Lung (tissue), 12 donors: Measurements from ENCODE around the gene NXPH2. TPM values are rescaled to one million over a fixed set of nuclear protein-coding genes. Genes with fewer than 3 reads are reported as not detected.

ENCODE experiments used
- ATAC-seq: fragments of 200-7000 bp; cut with Tn5 transposase; one replicate; pipeline ENCODE4 v1.9.1; 2020; ENCODE audit warnings: moderate number of reproducible peaks; ENCODE audit not compliant: insufficient read depth, low FRiP score
- DNase-seq, 3 donors: peaks; one replicate each; pipeline ENCODE4 v3.0.0-alpha.2; 2013 to 2017
- H3K27ac ChIP-seq, 2 donors: one replicate each; pipeline ENCODE4 v1.5.1; 2013; ENCODE audit warnings: mild to moderate bottlenecking in 2 of 2, moderate library complexity in 2 of 2, control low read depth in 1 of 2, inconsistent platforms in 1 of 2, low read depth in 1 of 2, low read length in 1 of 2
- H3K27me3 ChIP-seq, 3 donors: one replicate each; pipeline ENCODE4 v1.5.1; 2013; ENCODE audit warnings: low read length in 2 of 3; ENCODE audit not compliant: control insufficient read depth in 3 of 3, insufficient read depth in 3 of 3
- H3K36me3 ChIP-seq, 4 donors: one replicate each; pipeline ENCODE4 v1.5.1; 2013; ENCODE audit warnings: low read length in 4 of 4, mild to moderate bottlenecking in 1 of 4, moderate library complexity in 1 of 4; ENCODE audit not compliant: control insufficient read depth in 4 of 4, insufficient read depth in 4 of 4
- H3K4me1 ChIP-seq, 5 donors: one replicate each; pipeline ENCODE4 v1.5.1; 2013; ENCODE audit warnings: low read length in 5 of 5, mild to moderate bottlenecking in 2 of 5, moderate library complexity in 1 of 5; ENCODE audit not compliant: control insufficient read depth in 5 of 5, insufficient read depth in 5 of 5
- H3K4me3 ChIP-seq: one replicate; pipeline ENCODE4 v1.5.1; 2013; ENCODE audit warnings: mild to moderate bottlenecking, control low read depth, moderate library complexity
- H3K9ac ChIP-seq, 2 donors: one replicate each; pipeline ENCODE4 v1.5.1; 2013; ENCODE audit warnings: low read length in 2 of 2, control low read depth in 1 of 2; ENCODE audit not compliant: insufficient read depth in 1 of 2
- H3K9me3 ChIP-seq, 4 donors: one replicate each; pipeline ENCODE4 v1.5.1; 2013; ENCODE audit warnings: low read length in 3 of 4, mild to moderate bottlenecking in 1 of 4, moderate library complexity in 1 of 4; ENCODE audit not compliant: control insufficient read depth in 4 of 4, insufficient read depth in 3 of 4
- CTCF ChIP-seq: IDR thresholded peaks from 2 replicates; pipeline ENCODE4 v1.5.1; 2012; ENCODE audit warnings: mild to moderate bottlenecking; ENCODE audit errors: control extremely low read depth, extremely low read depth
- WGBS, 2 donors: extraction: QIAGEN DNeasy Blood & Tissue Kit; methylation state at CpG; one replicate each; pipeline ENCODE4 v1.1.7; 2013; 5-methylcytosine and 5-hydroxymethylcytosine counted together
- polyA plus RNA-seq, 2 donors: library from polyadenylated mRNA; stranded (reverse); fragments of 200-250 nt; gene quantifications; one replicate each; pipeline ENCODE4 v1.2.1, GENCODE V29; 2013
- total RNA-seq, 2 donors: library from RNA; depleted of rRNA in 1 of 2; stranded (reverse); fragments of >200 nt in 1 of 2; gene quantifications; one replicate each; pipeline ENCODE4 v1.2.1, GENCODE V29; 2014 to 2021
- donor health status: control.
- donor health status: control.
- donor health status: Bipolar disorder and iron deficiency.
- donor health status: healthy.
- donor health status: DM: yes; HTN: yes; CAD: no.

Gene NXPH2
- total and polyA plus RNA-seq, 4 donors = not detected

GRCh38 chr2:138620431-138620830 is 159.8 kb downstream of the NXPH2 start:
- no peaks in the 10 kb centered on the region for H3K4me1 ChIP-seq
- H3K27ac ChIP-seq = no peak overlapping the region
- no peaks in the 10 kb centered on the region for H3K36me3 ChIP-seq
- no peak overlapping the region for H3K4me3 ChIP-seq
- DNase-seq = no peak
- H3K9ac ChIP-seq = no peak overlapping the region
- WGBS, 2 donors = 84 to 90% methylated on average over 2 of the region's 2 CpGs
- no peaks in the 10 kb centered on the region for H3K27me3 ChIP-seq
- no peak for TF ChIP-seq CTCF
- ATAC-seq = no peak
- H3K9me3 ChIP-seq = no peaks in the 10 kb centered on the region
